ENCODE measurements around the gene BSPH1. TPM values are rescaled to one million over a fixed set of nuclear protein-coding genes. Genes with fewer than 3 reads are reported as not detected.

Gene BSPH1
- total and polyA plus RNA-seq, 8 donors: not detected

DNA sequence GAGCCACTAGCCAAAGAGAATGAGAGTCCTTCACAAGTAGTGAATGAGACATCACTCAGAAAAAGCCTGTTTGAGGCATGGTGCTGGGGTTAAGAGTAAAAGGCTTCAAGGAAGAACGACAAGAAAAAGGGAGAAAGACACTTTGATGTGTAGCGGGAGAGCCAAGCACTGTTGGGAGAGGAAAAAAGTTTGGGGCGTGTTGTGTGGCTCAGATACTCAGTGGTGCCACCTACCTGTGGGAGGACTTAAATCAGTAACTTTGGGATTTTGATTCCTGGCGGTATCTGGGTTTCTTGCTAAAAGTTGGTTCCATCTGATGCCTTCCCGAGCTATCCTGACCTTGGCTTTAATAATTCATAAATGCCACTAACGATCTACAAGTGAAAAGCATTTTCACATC lies 14.8 kb upstream of the BSPH1 start:
- intact Hi-C loops (cut with DNase I; ENCODE audit: low total_unique reads): no loop called here
- 72 to 85% (median 81%) methylated on average over 6 of the region's 6 CpGs for WGBS, 5 donors
- Histone ChIP-seq H3K27me3 (peaks cover 0 to 13% (median 0%) of the 10 kb centered on the region in 3 donors), H3K9me3 (peaks cover 0 to 5% (median 2%) of the 10 kb centered on the region in 4 donors), H3K4me1 (no peaks in the 10 kb centered on the region), H3K36me3 (no peaks in the 10 kb centered on the region), H3K27ac (no peak overlapping the region), H3K4me3 (no peak overlapping the region)
- TF ChIP-seq POLR2AphosphoS5 (IDR thresholded peaks at IDR 0.05) (no peak), POLR2A (IDR thresholded peaks at IDR 0.05) (no peak), EP300 (IDR thresholded peaks at IDR 0.05) (no peak)
- TF ChIP-seq, protein P1, sequence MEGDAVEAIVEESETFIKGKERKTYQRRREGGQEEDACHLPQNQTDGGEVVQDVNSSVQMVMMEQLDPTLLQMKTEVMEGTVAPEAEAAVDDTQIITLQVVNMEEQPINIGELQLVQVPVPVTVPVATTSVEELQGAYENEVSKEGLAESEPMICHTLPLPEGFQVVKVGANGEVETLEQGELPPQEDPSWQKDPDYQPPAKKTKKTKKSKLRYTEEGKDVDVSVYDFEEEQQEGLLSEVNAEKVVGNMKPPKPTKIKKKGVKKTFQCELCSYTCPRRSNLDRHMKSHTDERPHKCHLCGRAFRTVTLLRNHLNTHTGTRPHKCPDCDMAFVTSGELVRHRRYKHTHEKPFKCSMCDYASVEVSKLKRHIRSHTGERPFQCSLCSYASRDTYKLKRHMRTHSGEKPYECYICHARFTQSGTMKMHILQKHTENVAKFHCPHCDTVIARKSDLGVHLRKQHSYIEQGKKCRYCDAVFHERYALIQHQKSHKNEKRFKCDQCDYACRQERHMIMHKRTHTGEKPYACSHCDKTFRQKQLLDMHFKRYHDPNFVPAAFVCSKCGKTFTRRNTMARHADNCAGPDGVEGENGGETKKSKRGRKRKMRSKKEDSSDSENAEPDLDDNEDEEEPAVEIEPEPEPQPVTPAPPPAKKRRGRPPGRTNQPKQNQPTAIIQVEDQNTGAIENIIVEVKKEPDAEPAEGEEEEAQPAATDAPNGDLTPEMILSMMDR (IDR thresholded peaks at IDR 0.05): no peak
- DNase-seq: no peak

DNA sequence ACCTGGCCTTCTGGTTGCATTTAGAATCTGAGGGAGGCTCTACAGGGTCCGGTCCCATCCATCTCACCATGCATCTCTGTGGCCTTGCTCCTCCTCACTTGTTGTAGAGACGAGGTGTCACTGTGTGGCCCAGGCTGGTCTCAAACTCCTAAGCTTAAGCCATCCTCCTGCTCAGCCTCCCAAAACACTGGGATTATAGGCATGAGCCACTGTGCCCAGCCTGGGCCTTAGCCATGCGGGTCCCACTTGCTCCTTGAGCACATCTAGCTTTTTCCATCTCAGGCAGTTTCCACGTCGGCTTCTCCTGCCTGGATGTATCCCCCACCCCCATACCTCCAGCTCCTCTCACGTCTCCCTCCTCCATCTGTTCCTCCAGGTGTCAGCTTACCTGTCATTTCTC lies 12.3 kb upstream of the BSPH1 start:
- DNase-seq: no peak
- TF ChIP-seq, protein P1 (IDR thresholded peaks at IDR 0.05): no peak
- TF ChIP-seq EP300 (IDR thresholded peaks at IDR 0.05): no peak
- TF ChIP-seq POLR2A (IDR thresholded peaks at IDR 0.05): no peak
- no peak for TF ChIP-seq POLR2AphosphoS5 (IDR thresholded peaks at IDR 0.05)
- Histone ChIP-seq H3K36me3 (no peaks in the 10 kb centered on the region), H3K27ac (no peak overlapping the region), H3K9me3 (peaks cover 0 to 14% (median 2%) of the 10 kb centered on the region in 4 donors), H3K4me1 (no peaks in the 10 kb centered on the region), H3K27me3 (peaks cover 0 to 13% (median 0%) of the 10 kb centered on the region in 3 donors), H3K4me3 (no peak overlapping the region)
- intact Hi-C loops (cut with DNase I; ENCODE audit: low total_unique reads): no loop called here
- 63 to 69% (median 66%) methylated on average over 6 of the region's 6 CpGs for WGBS, 5 donors

DNA sequence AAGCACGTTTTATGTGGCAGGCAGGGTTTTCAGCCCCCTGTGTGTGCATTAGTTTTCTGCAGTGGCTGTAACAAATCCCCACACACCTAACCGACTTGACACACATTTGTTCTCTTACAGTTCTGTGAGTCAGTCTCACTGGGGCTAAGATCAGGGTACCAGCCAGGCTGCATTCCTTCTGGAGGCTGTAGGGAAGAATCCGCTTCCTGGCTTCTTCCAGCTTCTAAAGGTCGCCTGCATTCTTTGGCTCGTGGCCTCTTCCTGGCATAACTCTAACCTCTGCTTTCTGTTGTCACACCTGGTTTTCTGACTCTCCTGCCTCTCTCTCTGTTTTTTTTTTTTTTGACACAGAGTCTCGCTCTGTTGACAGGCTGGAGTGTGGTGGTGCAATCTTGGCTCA lies 8.9 kb upstream of the BSPH1 start:
- intact Hi-C loops (cut with DNase I; ENCODE audit: low total_unique reads): no loop called here
- WGBS, 5 donors: 76 to 80% (median 77%) methylated on average over 6 of the region's 6 CpGs
- H3K4me3 ChIP-seq: no peak overlapping the region
- DNase-seq: no peak
- H3K27me3 ChIP-seq: peaks cover 0 to 9% (median 0%) of the 10 kb centered on the region in 3 donors
- H3K9me3 ChIP-seq: peaks cover 0 to 9% (median 2%) of the 10 kb centered on the region in 4 donors
- no peaks in the 10 kb centered on the region for H3K4me1 ChIP-seq
- TF ChIP-seq POLR2A (IDR thresholded peaks at IDR 0.05): no peak
- no peak for TF ChIP-seq POLR2AphosphoS5 (IDR thresholded peaks at IDR 0.05)
- TF ChIP-seq, protein P1 (IDR thresholded peaks at IDR 0.05): no peak
- TF ChIP-seq EP300 (IDR thresholded peaks at IDR 0.05): no peak
- no peak overlapping the region for H3K27ac ChIP-seq
- no peaks in the 10 kb centered on the region for H3K36me3 ChIP-seq

DNA sequence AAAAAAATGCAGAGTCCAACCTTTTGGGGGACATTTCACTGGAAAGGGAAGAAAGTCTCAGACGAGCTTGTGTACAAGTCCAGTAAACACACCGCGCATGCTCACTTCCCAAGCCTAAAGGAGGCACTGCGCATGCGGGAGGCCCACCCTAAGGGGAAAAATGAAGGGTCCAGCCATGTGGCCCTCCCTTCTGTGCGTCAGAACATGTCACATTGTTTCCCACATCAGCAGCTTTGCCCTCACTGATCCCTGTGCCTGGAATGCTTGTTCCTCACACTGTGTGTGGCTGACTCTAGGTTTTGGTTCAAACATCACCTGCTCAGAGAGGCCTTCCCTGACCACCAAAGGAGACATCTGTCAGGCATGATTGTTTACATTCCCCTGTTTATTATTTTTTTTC lies 6.8 kb upstream of the BSPH1 start:
- Histone ChIP-seq H3K4me1 (no peaks in the 10 kb centered on the region), H3K4me3 (no peak overlapping the region), H3K27ac (no peak overlapping the region), H3K36me3 (no peaks in the 10 kb centered on the region), H3K27me3 (peaks cover 0 to 17% (median 4%) of the 10 kb centered on the region in 3 donors), H3K9me3 (peaks cover 0 to 9% (median 2%) of the 10 kb centered on the region in 4 donors)
- intact Hi-C loops (cut with DNase I; ENCODE audit: low total_unique reads): no loop called here
- DNase-seq: no peak
- WGBS, 5 donors: 77 to 89% (median 81%) methylated on average over 6 of the region's 6 CpGs
- TF ChIP-seq POLR2AphosphoS5 (IDR thresholded peaks at IDR 0.05) (no peak), POLR2A (IDR thresholded peaks at IDR 0.05) (no peak), EP300 (IDR thresholded peaks at IDR 0.05) (no peak)
- TF ChIP-seq, protein P1 (IDR thresholded peaks at IDR 0.05): no peak
